Neural cell (in vitro differentiated cells): ENCODE results near the gene TRPM5. TPM values are rescaled to one million over a fixed set of nuclear protein-coding genes. Genes with fewer than 3 reads are reported as not detected.

Experiments used
- H2AFZ ChIP-seq: fragments of 200-600, 300-800 bp; sonication (generic), shearing (Covaris generic); 2 replicates; pipeline ENCODE4 v1.6.0; 2014; ENCODE audit warnings: low read depth, mild to moderate bottlenecking, antibody characterized with exemption, low read length, moderate library complexity
- H3F3A ChIP-seq: fragments of 200-600 bp; shearing (Covaris generic); 2 replicates; pipeline ENCODE4 v1.6.1; 2016; ENCODE audit warnings: mild to moderate bottlenecking, moderate library complexity, mixed read lengths, antibody characterized with exemption, low read length; ENCODE audit not compliant: insufficient read depth, poor library complexity, severe bottlenecking
- H3K27ac ChIP-seq: fragments of 200-600, 300-800 bp; sonication (generic), shearing (Covaris generic); 2 replicates; pipeline ENCODE4 v1.5.1; 2014; ENCODE audit warnings: mild to moderate bottlenecking, low read length, moderate library complexity
- H3K27me3 ChIP-seq: fragments of 300-800, 200-600 bp; sonication (generic), shearing (Covaris generic); 2 replicates; pipeline ENCODE4 v1.6.0; 2014; ENCODE audit warnings: mild to moderate bottlenecking, low read depth, low read length, moderate library complexity; ENCODE audit not compliant: insufficient read depth
- H3K36me3 ChIP-seq: fragments of 300-800, 200-600 bp; sonication (generic), shearing (Covaris generic); 2 replicates; pipeline ENCODE4 v1.5.1; 2014; ENCODE audit warnings: mild to moderate bottlenecking, antibody characterized with exemption, low read length, moderate library complexity; ENCODE audit not compliant: insufficient read depth
- H3K4me2 ChIP-seq: fragments of 300-800, 200-600 bp; sonication (generic), shearing (Covaris generic); 2 replicates; pipeline ENCODE4 v1.6.0; 2014; ENCODE audit warnings: mild to moderate bottlenecking, low read length
- H3K4me3 ChIP-seq: fragments of 300-800, 200-600 bp; sonication (generic), shearing (Covaris generic); 2 replicates; pipeline ENCODE4 v1.5.1; 2014; ENCODE audit warnings: mild to moderate bottlenecking, low read length, moderate library complexity
- H3K79me2 ChIP-seq: fragments of 200-600 bp; shearing (Covaris generic); replicated peaks from 2 replicates; pipeline ENCODE4 v1.6.0; 2014; ENCODE audit warnings: mild to moderate bottlenecking, low read length, moderate library complexity; ENCODE audit not compliant: insufficient read depth
- H3K9ac ChIP-seq: fragments of 300-800, 200-600 bp; sonication (generic), shearing (Covaris generic); 2 replicates; pipeline ENCODE4 v1.6.1; 2016; ENCODE audit warnings: mild to moderate bottlenecking, low read length, mixed read lengths
- H3K9me2 ChIP-seq: fragments of 200-600 bp; shearing (Covaris generic); 2 replicates; pipeline ENCODE4 v1.6.1; 2016; ENCODE audit warnings: mild to moderate bottlenecking, low read length, mixed read lengths; ENCODE audit not compliant: insufficient read depth
- H3K9me3 ChIP-seq: fragments of 200-600, 300-800 bp; sonication (generic), shearing (Covaris generic); 2 replicates; pipeline ENCODE4 v1.6.1; 2016; ENCODE audit warnings: mild to moderate bottlenecking, mixed run types, low read length, moderate library complexity, mixed read lengths
- H4K20me1 ChIP-seq: fragments of 200-600 bp; shearing (Covaris generic); 2 replicates; pipeline ENCODE4 v1.6.1; 2016; ENCODE audit warnings: mild to moderate bottlenecking, mixed run types; ENCODE audit not compliant: insufficient read depth
- CTCF ChIP-seq: fragments of 450-650 bp; IDR thresholded peaks from 2 replicates; pipeline ENCODE4 v1.5.1; 2014; ENCODE audit warnings: antibody characterized with exemption, mild to moderate bottlenecking, moderate library complexity; ENCODE audit not compliant: poor library complexity, severe bottlenecking
- EP300 ChIP-seq: fragments of 450-650 bp; conservative IDR thresholded peaks from 2 replicates; pipeline ENCODE4 v1.6.1; 2014; ENCODE audit warnings: antibody characterized with exemption, mild to moderate bottlenecking, moderate library complexity; ENCODE audit not compliant: poor library complexity, severe bottlenecking
- EZH2 ChIP-seq: fragments of 200-600, 300-800 bp; shearing (Covaris generic), sonication (generic); IDR thresholded peaks from 2 replicates; pipeline ENCODE4 v1.6.1; 2014; ENCODE audit warnings: antibody characterized with exemption, low read length, borderline replicate concordance, mild to moderate bottlenecking; ENCODE audit not compliant: insufficient read depth, poor library complexity, severe bottlenecking
- MXI1 ChIP-seq: fragments of 450-650 bp; conservative IDR thresholded peaks from 2 replicates; pipeline ENCODE4 v1.6.1; 2014; ENCODE audit warnings: antibody characterized with exemption, mild to moderate bottlenecking; ENCODE audit not compliant: poor library complexity, severe bottlenecking
- POLR2AphosphoS5 ChIP-seq: IDR thresholded peaks from 2 replicates; pipeline ENCODE4 v1.6.1; 2012
- RAD21 ChIP-seq: fragments of 450-650 bp; conservative IDR thresholded peaks from 2 replicates; pipeline ENCODE4 v1.6.1; 2014; ENCODE audit warnings: antibody characterized with exemption, mild to moderate bottlenecking, moderate library complexity
- SMC3 ChIP-seq: fragments of 450-650 bp; conservative IDR thresholded peaks from 2 replicates; pipeline ENCODE4 v1.6.1; 2014; ENCODE audit warnings: antibody characterized with exemption, mild to moderate bottlenecking, moderate library complexity; ENCODE audit not compliant: poor library complexity
- TAF1 ChIP-seq: IDR thresholded peaks from 2 replicates; pipeline ENCODE4 v1.6.1; 2012; ENCODE audit warnings: low read depth
- polyA plus RNA-seq: library from polyadenylated mRNA; depleted of rRNA; stranded (reverse); fragments of >200 nt; gene quantifications from 2 replicates; pipeline ENCODE4 v1.2.3, GENCODE V29; 2014
- TF ChIP-seq, protein P1 (sequence below): IDR thresholded peaks from 2 replicates; pipeline ENCODE4 v1.6.1; 2012; ENCODE audit warnings: borderline replicate concordance

The TRPM5 gene
- polyA plus RNA-seq, 1 donor from 2014 or later: not detected

DNA sequence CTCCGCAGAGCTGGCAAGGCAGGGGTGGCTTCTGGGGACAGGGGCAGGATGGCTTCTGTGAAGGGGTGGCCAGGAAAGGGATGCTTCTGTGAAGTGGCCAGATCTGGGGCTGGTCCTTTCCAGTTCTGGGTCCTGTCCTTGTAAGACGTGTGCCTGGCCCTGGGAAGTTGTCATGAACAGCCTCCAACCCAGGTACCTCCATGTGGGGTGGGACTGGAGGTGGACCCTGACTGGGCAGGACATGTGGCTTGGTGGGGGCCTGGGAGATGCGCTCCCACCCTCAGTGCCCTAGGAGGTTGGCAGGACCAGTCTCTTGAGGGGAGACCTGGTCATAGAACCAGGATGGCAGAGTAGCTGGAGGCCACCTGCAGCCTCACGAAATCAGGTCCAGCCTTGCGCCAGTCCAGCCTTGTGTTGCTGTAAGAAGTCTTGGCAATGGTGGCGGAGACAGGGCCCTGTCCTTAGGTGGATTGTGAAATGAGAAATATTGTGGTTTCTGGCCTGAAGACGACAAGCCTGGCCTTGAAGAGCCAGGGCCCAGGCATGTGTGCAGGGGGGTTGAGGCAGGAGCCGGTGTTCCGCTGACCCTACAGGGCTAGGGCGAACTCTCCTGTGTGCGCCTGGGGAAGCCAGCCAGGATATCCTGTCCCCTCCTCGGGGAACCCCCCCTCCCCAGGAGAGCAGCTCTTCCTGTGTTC, 3.1 kb upstream of the TRPM5 start:
- Histone ChIP-seq H3K4me2 (no peak overlapping the region), H3K9ac (no peak overlapping the region), H3K79me2 (no peaks in the 10 kb centered on the region), H3K4me3 (no peak overlapping the region), H3K27me3 (peaks cover 45% of the 10 kb centered on the region), H3K27ac (no peak overlapping the region), H2AFZ (no peak overlapping the region), H3K36me3 (no peaks in the 10 kb centered on the region), H3K9me2 (no peaks in the 10 kb centered on the region), H3F3A (no peaks in the 10 kb centered on the region), H3K9me3 (peaks cover 11% of the 10 kb centered on the region), H4K20me1 (no peaks in the 10 kb centered on the region)
- TF ChIP-seq MXI1 (no peak), SMC3 (no peak), TAF1 (no peak)
- TF ChIP-seq, protein P1, sequence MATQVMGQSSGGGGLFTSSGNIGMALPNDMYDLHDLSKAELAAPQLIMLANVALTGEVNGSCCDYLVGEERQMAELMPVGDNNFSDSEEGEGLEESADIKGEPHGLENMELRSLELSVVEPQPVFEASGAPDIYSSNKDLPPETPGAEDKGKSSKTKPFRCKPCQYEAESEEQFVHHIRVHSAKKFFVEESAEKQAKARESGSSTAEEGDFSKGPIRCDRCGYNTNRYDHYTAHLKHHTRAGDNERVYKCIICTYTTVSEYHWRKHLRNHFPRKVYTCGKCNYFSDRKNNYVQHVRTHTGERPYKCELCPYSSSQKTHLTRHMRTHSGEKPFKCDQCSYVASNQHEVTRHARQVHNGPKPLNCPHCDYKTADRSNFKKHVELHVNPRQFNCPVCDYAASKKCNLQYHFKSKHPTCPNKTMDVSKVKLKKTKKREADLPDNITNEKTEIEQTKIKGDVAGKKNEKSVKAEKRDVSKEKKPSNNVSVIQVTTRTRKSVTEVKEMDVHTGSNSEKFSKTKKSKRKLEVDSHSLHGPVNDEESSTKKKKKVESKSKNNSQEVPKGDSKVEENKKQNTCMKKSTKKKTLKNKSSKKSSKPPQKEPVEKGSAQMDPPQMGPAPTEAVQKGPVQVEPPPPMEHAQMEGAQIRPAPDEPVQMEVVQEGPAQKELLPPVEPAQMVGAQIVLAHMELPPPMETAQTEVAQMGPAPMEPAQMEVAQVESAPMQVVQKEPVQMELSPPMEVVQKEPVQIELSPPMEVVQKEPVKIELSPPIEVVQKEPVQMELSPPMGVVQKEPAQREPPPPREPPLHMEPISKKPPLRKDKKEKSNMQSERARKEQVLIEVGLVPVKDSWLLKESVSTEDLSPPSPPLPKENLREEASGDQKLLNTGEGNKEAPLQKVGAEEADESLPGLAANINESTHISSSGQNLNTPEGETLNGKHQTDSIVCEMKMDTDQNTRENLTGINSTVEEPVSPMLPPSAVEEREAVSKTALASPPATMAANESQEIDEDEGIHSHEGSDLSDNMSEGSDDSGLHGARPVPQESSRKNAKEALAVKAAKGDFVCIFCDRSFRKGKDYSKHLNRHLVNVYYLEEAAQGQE: no peak

DNA sequence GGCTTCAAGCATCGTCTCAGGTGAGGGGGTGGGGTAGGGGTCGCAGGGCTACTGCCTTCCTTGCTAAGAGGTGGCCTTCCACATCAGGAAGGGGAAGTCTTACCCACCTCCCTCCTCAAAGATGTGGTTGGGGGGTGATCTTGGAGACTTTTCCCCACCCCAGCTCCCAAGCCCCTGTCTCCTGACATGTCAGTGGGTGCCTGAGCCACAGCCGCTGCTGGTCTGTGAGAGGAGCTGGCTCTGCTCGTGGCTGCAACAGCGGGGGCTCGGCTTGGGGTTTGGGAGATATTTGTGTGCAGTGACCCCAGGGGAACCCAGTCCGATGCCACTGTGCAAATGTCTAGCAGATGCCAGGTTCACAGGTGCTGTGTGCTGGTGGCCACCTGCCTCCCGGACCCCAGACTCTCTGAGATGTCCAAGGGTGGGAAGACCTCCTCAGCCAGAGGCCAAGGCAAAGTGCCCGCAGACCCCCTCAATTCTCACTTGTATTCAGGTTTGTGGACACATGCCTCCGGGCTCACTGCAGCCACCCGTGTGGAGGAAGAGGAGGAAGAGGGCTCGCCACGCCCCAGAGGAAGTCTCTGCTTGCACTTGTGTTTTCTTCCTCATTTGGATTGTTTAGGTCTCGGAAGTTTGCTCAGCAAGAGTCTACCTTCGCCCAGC, 2.4 kb upstream of the TRPM5 start:
- no peak overlapping the region for H2AFZ ChIP-seq
- TF ChIP-seq, protein P1: no peak
- TF ChIP-seq MXI1: no peak
- no peak for TF ChIP-seq EP300
- TF ChIP-seq RAD21: no peak
- TF ChIP-seq SMC3: no peak
- TF ChIP-seq CTCF: no peak
- TF ChIP-seq POLR2AphosphoS5: no peak
- TF ChIP-seq TAF1: no peak
- no peak for TF ChIP-seq EZH2
- H3K27ac ChIP-seq: no peak overlapping the region
- H4K20me1 ChIP-seq: no peaks in the 10 kb centered on the region
- H3K79me2 ChIP-seq: no peaks in the 10 kb centered on the region
- no peak overlapping the region for H3K9ac ChIP-seq
- peaks cover 50% of the 10 kb centered on the region for H3K27me3 ChIP-seq
- H3K9me3 ChIP-seq: peaks cover 11% of the 10 kb centered on the region
- no peak overlapping the region for H3K4me2 ChIP-seq
- no peaks in the 10 kb centered on the region for H3K9me2 ChIP-seq
- H3F3A ChIP-seq: no peaks in the 10 kb centered on the region
- H3K4me3 ChIP-seq: no peak overlapping the region
- no peaks in the 10 kb centered on the region for H3K36me3 ChIP-seq
